SK-N-SH (cell line): ENCODE results near the gene FH. TPM values are rescaled to one million over a fixed set of nuclear protein-coding genes. Genes with fewer than 3 reads are reported as not detected.

ENCODE experiments used
- CTCF ChIA-PET: fragments of 300-600, 350-600 bp; formaldehyde crosslinking; extraction: SDS; loops from one replicate; lab custom pipeline; 2021; lab: Yijun Ruan, JAX
- POLR2A ChIA-PET: fragments of 350-600 bp; sonication (Branson Sonifier 250); formaldehyde crosslinking; extraction: SDS; loops from one replicate; lab custom pipeline; 2020; ENCODE audit warnings: antibody characterized with exemption, inconsistent platforms; lab: Yijun Ruan, JAX
- DNase-seq: peaks from one replicate; pipeline ENCODE4 v3.0.0; 2012
- H2AFZ ChIP-seq: fragments of 200-600 bp; sonication (generic); 2 replicates; pipeline ENCODE4 v1.8.1; 2016; ENCODE audit warnings: antibody characterized with exemption, mild to moderate bottlenecking, low read depth
- H3F3A ChIP-seq: fragments of 200-600 bp; sonication (generic); replicated peaks from 2 replicates; pipeline ENCODE3; 2016; ENCODE audit warnings: antibody characterized with exemption, mild to moderate bottlenecking; ENCODE audit not compliant: insufficient read depth
- H3K27ac ChIP-seq, 2 experiments: fragments of 200-500 bp in 1 of 2; fragments of 200-600 bp in 1 of 2; sonication (Bioruptor generic) in 1 of 2; sonication (generic), shearing (Covaris generic) in 1 of 2; 2 replicates each; pipeline versions ENCODE4 v1.5.1 to v1.6.1; 2014 to 2016; ENCODE audit warnings: low read depth in 2 of 2, inconsistent platforms in 1 of 2, low read length in 1 of 2, mild to moderate bottlenecking in 1 of 2, mixed read lengths in 1 of 2
- H3K27me3 ChIP-seq: fragments of 200-600 bp; sonication (generic), shearing (Covaris generic); 2 replicates; pipeline ENCODE4 v1.6.1; 2016; ENCODE audit warnings: mixed run types; ENCODE audit not compliant: insufficient read depth
- H3K36me3 ChIP-seq, 2 experiments: fragments of 200-500 bp in 1 of 2; fragments of 200-600 bp in 1 of 2; sonication (Bioruptor generic) in 1 of 2; sonication (generic) in 1 of 2; replicated peaks in 1 of 2; 2 replicates each; pipeline versions ENCODE3 to v1.5.1; 2014 to 2016; ENCODE audit warnings: low read length in 1 of 2, mild to moderate bottlenecking in 1 of 2; ENCODE audit not compliant: insufficient read depth in 2 of 2, control insufficient read depth in 1 of 2
- H3K4me1 ChIP-seq, 2 experiments: fragments of 200-500 bp in 1 of 2; fragments of 200-600 bp in 1 of 2; sonication (Bioruptor generic) in 1 of 2; sonication (generic), shearing (Covaris generic) in 1 of 2; 2 replicates each; pipeline versions ENCODE4 v1.5.1 to v1.6.1; 2014 to 2016; ENCODE audit warnings: low read depth in 1 of 2, low read length in 1 of 2, mixed run types in 1 of 2; ENCODE audit not compliant: insufficient read depth in 2 of 2, control insufficient read depth in 1 of 2
- H3K4me2 ChIP-seq: fragments of 200-600 bp; sonication (generic), shearing (Covaris generic); 2 replicates; pipeline ENCODE4 v1.6.1; 2017; ENCODE audit warnings: mixed run types
- H3K4me3 ChIP-seq, 2 experiments: fragments of 200-500 bp in 1 of 2; fragments of 200-600 bp in 1 of 2; sonication (Bioruptor generic) in 1 of 2; sonication (generic), shearing (Covaris generic) in 1 of 2; 2 replicates each; pipeline versions ENCODE4 v1.5.1 to v1.8.1; 2014 to 2016; ENCODE audit warnings: low read depth in 2 of 2, inconsistent platforms in 1 of 2, low read length in 1 of 2, mild to moderate bottlenecking in 1 of 2, mixed read lengths in 1 of 2, moderate library complexity in 1 of 2
- H3K79me2 ChIP-seq: fragments of 200-600 bp; sonication (generic); 2 replicates; pipeline ENCODE4 v1.8.1; 2017; ENCODE audit warnings: mild to moderate bottlenecking; ENCODE audit not compliant: insufficient read depth
- H3K9ac ChIP-seq: fragments of 200-600 bp; sonication (generic); 2 replicates; pipeline ENCODE4 v1.6.1; 2017; ENCODE audit warnings: mixed run types
- H3K9me2 ChIP-seq: fragments of 200-600 bp; sonication (generic); 2 replicates; pipeline ENCODE4 v1.6.1; 2017; ENCODE audit warnings: mixed run types
- H3K9me3 ChIP-seq: fragments of 200-600 bp; sonication (generic); 2 replicates; pipeline ENCODE4 v1.6.1; 2017; ENCODE audit warnings: mixed run types, mild to moderate bottlenecking, moderate library complexity
- H4K20me1 ChIP-seq: fragments of 200-600 bp; sonication (generic); 2 replicates; pipeline ENCODE4 v1.6.1; 2017; ENCODE audit warnings: mild to moderate bottlenecking, mixed run types; ENCODE audit not compliant: insufficient read depth
- CHD2 ChIP-seq: fragments of 150-350 bp; IDR thresholded peaks from 2 replicates; pipeline ENCODE4 v1.6.1; 2018; ENCODE audit warnings: low read length; ENCODE audit not compliant: partially characterized antibody
- ELF1 ChIP-seq: IDR thresholded peaks from 2 replicates; pipeline ENCODE4 v1.4.0; 2012
- EP300 ChIP-seq, 2 experiments: IDR thresholded peaks; 2 replicates each; pipeline versions ENCODE4 v1.4.0 to v1.6.1; 2012; ENCODE audit warnings: borderline replicate concordance in 1 of 2, low read depth in 1 of 2, low read length in 1 of 2
- EZH2phosphoT487 ChIP-seq: fragments of 200-600 bp; sonication (generic); IDR thresholded peaks from 2 replicates; pipeline ENCODE4 v1.6.1; 2017; ENCODE audit warnings: low read depth, mixed run types, mild to moderate bottlenecking, antibody characterized with exemption, moderate library complexity, borderline replicate concordance
- GATA2 ChIP-seq: sonication (generic); formaldehyde crosslinking; IDR thresholded peaks from 2 replicates; pipeline ENCODE4 v1.5.0; 2020; ENCODE audit warnings: mild to moderate bottlenecking, missing genetic modification reagents
- MEF2A ChIP-seq: IDR thresholded peaks from 2 replicates; pipeline ENCODE4 v1.4.0; 2012; ENCODE audit warnings: low read depth, borderline replicate concordance
- MXI1 ChIP-seq: IDR thresholded peaks from 2 replicates; pipeline ENCODE4 v1.6.1; 2012; ENCODE audit warnings: mild to moderate bottlenecking, low read depth, low read length, improper control_type of control experiment
- NFIC ChIP-seq: IDR thresholded peaks from 2 replicates; pipeline ENCODE4 v1.4.0; 2012; ENCODE audit warnings: borderline replicate concordance
- RCOR1 ChIP-seq: fragments of 150-350 bp; IDR thresholded peaks from 2 replicates; pipeline ENCODE4 v1.6.1; 2017; ENCODE audit warnings: antibody characterized with exemption, low read length
- RFX5 ChIP-seq: IDR thresholded peaks from 2 replicates; pipeline ENCODE4 v1.6.1; 2012; ENCODE audit warnings: mild to moderate bottlenecking, improper control_type of control experiment, low read length
- RXRA ChIP-seq: IDR thresholded peaks from 2 replicates; pipeline ENCODE4 v1.4.0; 2012; ENCODE audit warnings: low read depth, mild to moderate bottlenecking, borderline replicate concordance
- SIN3A ChIP-seq: IDR thresholded peaks from 2 replicates; pipeline ENCODE4 v1.6.1; 2012; ENCODE audit warnings: low read depth, mild to moderate bottlenecking, low read length, moderate library complexity, borderline replicate concordance
- WGBS: methylation state at CpG from one replicate; pipeline ENCODE4 v1.1.6; 2017; ENCODE audit warnings: low lambda C conversion rate; 5-methylcytosine and 5-hydroxymethylcytosine counted together
- polyA plus RNA-seq, 3 experiments: library from polyadenylated mRNA; depleted of rRNA; stranded (reverse); fragments of >200 nt; gene quantifications; 2 replicates each; pipeline ENCODE4 v1.2.3, GENCODE V29; 2012
- TF ChIP-seq, protein P1 (sequence below): IDR thresholded peaks from 2 replicates; pipeline ENCODE4 v1.6.1; 2012; ENCODE audit warnings: mild to moderate bottlenecking, low read depth, low read length, moderate library complexity
- TF ChIP-seq, protein P2 (sequence below): IDR thresholded peaks from 2 replicates; pipeline ENCODE4; 2012
- TF ChIP-seq, protein P3 (sequence below): fragments of 150-350 bp; IDR thresholded peaks from 2 replicates; pipeline ENCODE4 v1.6.1; 2017; ENCODE audit warnings: antibody characterized with exemption, low read length, low read depth, borderline replicate concordance
- TF ChIP-seq, protein P4 (sequence below): fragments of 150-350 bp; IDR thresholded peaks from 2 replicates; pipeline ENCODE4 v1.6.1; 2016; ENCODE audit warnings: mild to moderate bottlenecking, low read depth, low read length
- TF ChIP-seq, protein P5 (sequence below): fragments of 200-600 bp; sonication (generic); IDR thresholded peaks from 2 replicates; pipeline ENCODE4 v1.6.1; 2017; ENCODE audit warnings: antibody characterized with exemption, mild to moderate bottlenecking, moderate library complexity

FH gene
- polyA plus RNA-seq, 1 of the 3 experiments (the other 2 are of a cell fraction), result 48.1 TPM

DNA sequence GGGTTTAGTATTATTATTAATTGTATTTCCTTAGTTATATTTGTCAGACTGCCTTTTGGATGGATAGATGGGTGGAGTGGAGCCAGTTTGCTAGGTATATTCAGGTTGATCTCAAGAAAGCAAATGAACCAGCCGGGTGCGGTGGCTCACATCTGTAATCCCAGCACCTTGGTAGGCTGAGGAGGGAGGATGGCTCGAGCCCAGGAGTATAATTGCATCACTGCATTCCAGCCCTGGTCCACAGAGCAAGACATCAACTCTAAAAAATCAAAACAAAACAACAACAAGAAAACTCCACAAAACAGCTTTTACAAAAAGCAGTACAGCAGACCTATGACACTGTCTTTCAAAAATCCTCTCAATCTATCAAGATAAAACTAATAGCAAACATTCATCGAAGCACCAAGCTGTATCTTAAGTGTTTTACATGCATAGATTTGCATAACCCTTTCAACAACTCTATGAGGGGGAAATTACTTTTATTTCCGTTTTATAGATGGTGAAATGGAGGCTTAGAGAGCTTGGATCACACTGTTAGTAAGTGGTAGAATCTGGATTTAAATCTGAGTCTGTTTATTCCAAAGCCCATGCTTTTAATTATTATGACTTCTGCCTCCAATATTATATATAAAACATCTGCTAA is 38.1 kb upstream of the FH start:
- Histone ChIP-seq H3K36me3 (no peaks in the 10 kb centered on the region), H3K4me2 (no peak overlapping the region), H3K9ac (no peak overlapping the region), H4K20me1 (no peaks in the 10 kb centered on the region), H3K27me3 (no peaks in the 10 kb centered on the region), H3K27ac (no peak overlapping the region), H3K4me3 (no peak overlapping the region), H3K9me3 (no peaks in the 10 kb centered on the region), H3K79me2 (no peaks in the 10 kb centered on the region), H3K9me2 (no peaks in the 10 kb centered on the region), H2AFZ (no peak overlapping the region), H3F3A (no peaks in the 10 kb centered on the region), H3K4me1 (no peaks in the 10 kb centered on the region)
- no peak for DNase-seq
- POLR2A ChIA-PET, result no interaction called here
- CTCF ChIA-PET, result no interaction called here
- 50% methylated on average over 5 of the region's 5 CpGs for WGBS
- TF ChIP-seq, protein P1, sequence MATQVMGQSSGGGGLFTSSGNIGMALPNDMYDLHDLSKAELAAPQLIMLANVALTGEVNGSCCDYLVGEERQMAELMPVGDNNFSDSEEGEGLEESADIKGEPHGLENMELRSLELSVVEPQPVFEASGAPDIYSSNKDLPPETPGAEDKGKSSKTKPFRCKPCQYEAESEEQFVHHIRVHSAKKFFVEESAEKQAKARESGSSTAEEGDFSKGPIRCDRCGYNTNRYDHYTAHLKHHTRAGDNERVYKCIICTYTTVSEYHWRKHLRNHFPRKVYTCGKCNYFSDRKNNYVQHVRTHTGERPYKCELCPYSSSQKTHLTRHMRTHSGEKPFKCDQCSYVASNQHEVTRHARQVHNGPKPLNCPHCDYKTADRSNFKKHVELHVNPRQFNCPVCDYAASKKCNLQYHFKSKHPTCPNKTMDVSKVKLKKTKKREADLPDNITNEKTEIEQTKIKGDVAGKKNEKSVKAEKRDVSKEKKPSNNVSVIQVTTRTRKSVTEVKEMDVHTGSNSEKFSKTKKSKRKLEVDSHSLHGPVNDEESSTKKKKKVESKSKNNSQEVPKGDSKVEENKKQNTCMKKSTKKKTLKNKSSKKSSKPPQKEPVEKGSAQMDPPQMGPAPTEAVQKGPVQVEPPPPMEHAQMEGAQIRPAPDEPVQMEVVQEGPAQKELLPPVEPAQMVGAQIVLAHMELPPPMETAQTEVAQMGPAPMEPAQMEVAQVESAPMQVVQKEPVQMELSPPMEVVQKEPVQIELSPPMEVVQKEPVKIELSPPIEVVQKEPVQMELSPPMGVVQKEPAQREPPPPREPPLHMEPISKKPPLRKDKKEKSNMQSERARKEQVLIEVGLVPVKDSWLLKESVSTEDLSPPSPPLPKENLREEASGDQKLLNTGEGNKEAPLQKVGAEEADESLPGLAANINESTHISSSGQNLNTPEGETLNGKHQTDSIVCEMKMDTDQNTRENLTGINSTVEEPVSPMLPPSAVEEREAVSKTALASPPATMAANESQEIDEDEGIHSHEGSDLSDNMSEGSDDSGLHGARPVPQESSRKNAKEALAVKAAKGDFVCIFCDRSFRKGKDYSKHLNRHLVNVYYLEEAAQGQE, result no peak
- TF ChIP-seq, protein P2, sequence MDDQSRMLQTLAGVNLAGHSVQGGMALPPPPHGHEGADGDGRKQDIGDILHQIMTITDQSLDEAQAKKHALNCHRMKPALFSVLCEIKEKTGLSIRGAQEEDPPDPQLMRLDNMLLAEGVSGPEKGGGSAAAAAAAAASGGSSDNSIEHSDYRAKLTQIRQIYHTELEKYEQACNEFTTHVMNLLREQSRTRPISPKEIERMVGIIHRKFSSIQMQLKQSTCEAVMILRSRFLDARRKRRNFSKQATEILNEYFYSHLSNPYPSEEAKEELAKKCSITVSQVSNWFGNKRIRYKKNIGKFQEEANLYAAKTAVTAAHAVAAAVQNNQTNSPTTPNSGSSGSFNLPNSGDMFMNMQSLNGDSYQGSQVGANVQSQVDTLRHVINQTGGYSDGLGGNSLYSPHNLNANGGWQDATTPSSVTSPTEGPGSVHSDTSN, result no peak
- TF ChIP-seq EZH2phosphoT487 (no peak), ELF1 (no peak), GATA2 (CRISPR knock-in tag) (no peak)
- TF ChIP-seq, protein P3, sequence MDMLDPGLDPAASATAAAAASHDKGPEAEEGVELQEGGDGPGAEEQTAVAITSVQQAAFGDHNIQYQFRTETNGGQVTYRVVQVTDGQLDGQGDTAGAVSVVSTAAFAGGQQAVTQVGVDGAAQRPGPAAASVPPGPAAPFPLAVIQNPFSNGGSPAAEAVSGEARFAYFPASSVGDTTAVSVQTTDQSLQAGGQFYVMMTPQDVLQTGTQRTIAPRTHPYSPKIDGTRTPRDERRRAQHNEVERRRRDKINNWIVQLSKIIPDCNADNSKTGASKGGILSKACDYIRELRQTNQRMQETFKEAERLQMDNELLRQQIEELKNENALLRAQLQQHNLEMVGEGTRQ, result no peak

DNA sequence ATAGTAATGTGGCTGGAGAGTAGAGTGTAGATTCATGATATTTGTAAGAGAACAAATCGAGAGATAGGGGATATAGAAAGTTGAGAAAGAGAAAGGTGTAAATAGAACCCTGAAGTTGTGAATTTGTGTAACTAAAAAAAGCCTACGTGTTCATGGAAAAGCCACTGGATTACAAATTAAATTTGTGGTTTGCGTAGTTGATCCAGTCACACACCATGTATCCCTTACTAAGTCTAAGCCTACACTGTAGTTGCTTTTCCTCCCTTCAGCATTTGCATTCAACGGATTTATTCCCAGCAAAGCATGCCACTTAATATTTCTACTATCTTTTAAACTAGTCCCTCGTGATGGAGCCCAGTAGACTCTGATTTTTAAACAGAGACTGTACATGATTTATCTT is 37.5 kb upstream of the FH start:
- Histone ChIP-seq H3K4me2 (no peak overlapping the region), H3K79me2 (no peaks in the 10 kb centered on the region), H3F3A (no peaks in the 10 kb centered on the region), H3K4me3 (no peak overlapping the region), H3K27ac (no peak overlapping the region), H3K36me3 (no peaks in the 10 kb centered on the region), H4K20me1 (no peaks in the 10 kb centered on the region), H2AFZ (no peak overlapping the region), H3K9me2 (no peaks in the 10 kb centered on the region), H3K4me1 (no peaks in the 10 kb centered on the region), H3K9ac (no peak overlapping the region), H3K27me3 (no peaks in the 10 kb centered on the region), H3K9me3 (no peaks in the 10 kb centered on the region)
- DNase-seq, result no peak
- ChIA-PET CTCF (no interaction called here), POLR2A (no interaction called here)
- 52% methylated on average over 5 of the region's 5 CpGs for WGBS
- TF ChIP-seq EP300 (IDR thresholded peaks at IDR 0.05; ENCODE audit: borderline replicate concordance in 1 of 2, low read depth in 1 of 2, low read length in 1 of 2), result no peak
- no peak for TF ChIP-seq CHD2
- TF ChIP-seq, protein P4, sequence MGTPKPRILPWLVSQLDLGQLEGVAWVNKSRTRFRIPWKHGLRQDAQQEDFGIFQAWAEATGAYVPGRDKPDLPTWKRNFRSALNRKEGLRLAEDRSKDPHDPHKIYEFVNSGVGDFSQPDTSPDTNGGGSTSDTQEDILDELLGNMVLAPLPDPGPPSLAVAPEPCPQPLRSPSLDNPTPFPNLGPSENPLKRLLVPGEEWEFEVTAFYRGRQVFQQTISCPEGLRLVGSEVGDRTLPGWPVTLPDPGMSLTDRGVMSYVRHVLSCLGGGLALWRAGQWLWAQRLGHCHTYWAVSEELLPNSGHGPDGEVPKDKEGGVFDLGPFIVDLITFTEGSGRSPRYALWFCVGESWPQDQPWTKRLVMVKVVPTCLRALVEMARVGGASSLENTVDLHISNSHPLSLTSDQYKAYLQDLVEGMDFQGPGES, result no peak
- no peak for TF ChIP-seq RFX5
- no peak for TF ChIP-seq EZH2phosphoT487
- TF ChIP-seq, protein P3, result no peak
- TF ChIP-seq RCOR1, result no peak
- no peak for TF ChIP-seq NFIC
- TF ChIP-seq, protein P5, sequence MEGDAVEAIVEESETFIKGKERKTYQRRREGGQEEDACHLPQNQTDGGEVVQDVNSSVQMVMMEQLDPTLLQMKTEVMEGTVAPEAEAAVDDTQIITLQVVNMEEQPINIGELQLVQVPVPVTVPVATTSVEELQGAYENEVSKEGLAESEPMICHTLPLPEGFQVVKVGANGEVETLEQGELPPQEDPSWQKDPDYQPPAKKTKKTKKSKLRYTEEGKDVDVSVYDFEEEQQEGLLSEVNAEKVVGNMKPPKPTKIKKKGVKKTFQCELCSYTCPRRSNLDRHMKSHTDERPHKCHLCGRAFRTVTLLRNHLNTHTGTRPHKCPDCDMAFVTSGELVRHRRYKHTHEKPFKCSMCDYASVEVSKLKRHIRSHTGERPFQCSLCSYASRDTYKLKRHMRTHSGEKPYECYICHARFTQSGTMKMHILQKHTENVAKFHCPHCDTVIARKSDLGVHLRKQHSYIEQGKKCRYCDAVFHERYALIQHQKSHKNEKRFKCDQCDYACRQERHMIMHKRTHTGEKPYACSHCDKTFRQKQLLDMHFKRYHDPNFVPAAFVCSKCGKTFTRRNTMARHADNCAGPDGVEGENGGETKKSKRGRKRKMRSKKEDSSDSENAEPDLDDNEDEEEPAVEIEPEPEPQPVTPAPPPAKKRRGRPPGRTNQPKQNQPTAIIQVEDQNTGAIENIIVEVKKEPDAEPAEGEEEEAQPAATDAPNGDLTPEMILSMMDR, result no peak
- TF ChIP-seq MEF2A, result no peak
- TF ChIP-seq MXI1, result no peak
- TF ChIP-seq RXRA, result no peak
- TF ChIP-seq SIN3A, result no peak
